ENCODE data around the gene SLC13A4.
A peak's percentile ranks its signal among the peaks of the same experiment; 100 is the strongest.

- TF ChIP-seq CTCF (IDR thresholded peaks at IDR 0.05; ENCODE audit: borderline replicate concordance, extremely low read depth, low read length, poor library complexity, severe bottlenecking) (peak; percentile 57), EZH2 (IDR thresholded peaks at IDR 0.05; ENCODE audit: borderline replicate concordance, low read depth, low read length, severe bottlenecking) (no peak)
Observed at GRCh38 chr7:135710417-135711138, 17.4 kb downstream of the SLC13A4 start.

Measured in DND-41 (cell line).